GM12892 (cell line): ENCODE data around the gene TRIML2.
"Not testable (repeated sequence)": the region's sequence is repeated elsewhere in the genome, so short reads cannot be mapped to it uniquely, and the experiment has no call there.

Source experiments
- DNase-seq: peaks from one replicate; pipeline ENCODE4 v3.0.0; 2011; ENCODE audit not compliant: insufficient read length
- FAIRE-seq: peaks from 2 replicates; lab custom pipeline; 2011; peaks lifted over from hg19 to GRCh38; lab: Jason Lieb, UNC
- POLR2A ChIP-seq: IDR thresholded peaks from 2 replicates; pipeline ENCODE4 v1.6.1; 2011; ENCODE audit warnings: low read depth, low read length, control low read depth
- POLR2AphosphoS5 ChIP-seq: IDR thresholded peaks from 2 replicates; pipeline ENCODE4 v1.6.1; 2011; ENCODE audit warnings: low read depth, low read length, control low read depth
- TAF1 ChIP-seq: IDR thresholded peaks from 2 replicates; pipeline ENCODE4 v1.6.1; 2011; ENCODE audit warnings: low read depth, mild to moderate bottlenecking, control low read depth, low read length, borderline replicate concordance

TRIML2 gene

DNA sequence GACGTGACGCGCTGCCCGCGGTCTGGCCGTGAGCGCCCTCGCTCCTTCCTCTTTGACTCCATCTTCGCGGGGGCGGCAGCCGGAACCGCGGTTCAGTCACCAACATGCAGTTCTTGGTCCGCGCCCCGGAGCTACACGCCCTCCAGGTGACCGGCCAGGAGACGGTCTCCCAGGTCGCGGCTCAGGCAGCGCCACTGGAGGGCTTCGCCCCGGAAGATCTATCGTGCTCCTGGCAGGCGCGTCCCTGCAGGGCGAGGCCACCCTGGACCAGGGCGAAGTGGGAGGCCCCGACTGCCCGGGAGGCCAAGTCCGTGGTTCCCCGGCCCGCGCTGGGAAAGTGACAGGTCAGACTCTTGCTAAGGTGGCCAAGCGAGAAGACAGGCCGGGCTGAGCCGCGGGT, 2.9 kb downstream of the TRIML2 start:
- TF ChIP-seq POLR2AphosphoS5 (no peak), POLR2A (no peak), TAF1 (no peak)
- DNase-seq, result no peak
- no peak for FAIRE-seq

DNA sequence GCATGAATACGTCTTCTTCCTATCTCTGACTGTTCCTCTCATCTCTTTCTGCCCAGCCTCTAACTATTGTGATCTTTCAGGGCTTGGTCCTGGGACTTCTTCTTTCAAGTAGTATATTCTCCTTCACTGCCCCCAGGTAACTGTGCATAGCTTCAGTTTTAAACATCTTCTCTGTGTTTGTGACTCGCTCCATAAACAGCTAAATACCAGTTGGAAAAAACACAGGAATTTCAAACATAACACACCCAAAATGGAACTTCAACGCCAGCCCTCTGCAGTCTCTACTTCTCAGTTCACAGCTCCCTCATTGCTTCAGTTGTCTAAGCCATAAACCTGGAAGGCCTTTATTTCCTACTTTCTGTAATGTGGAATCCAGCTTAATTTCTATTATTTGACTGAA, 16.6 kb downstream of the TRIML2 start:
- TF ChIP-seq TAF1, result no peak
- no peak for DNase-seq
- no peak for FAIRE-seq

DNA sequence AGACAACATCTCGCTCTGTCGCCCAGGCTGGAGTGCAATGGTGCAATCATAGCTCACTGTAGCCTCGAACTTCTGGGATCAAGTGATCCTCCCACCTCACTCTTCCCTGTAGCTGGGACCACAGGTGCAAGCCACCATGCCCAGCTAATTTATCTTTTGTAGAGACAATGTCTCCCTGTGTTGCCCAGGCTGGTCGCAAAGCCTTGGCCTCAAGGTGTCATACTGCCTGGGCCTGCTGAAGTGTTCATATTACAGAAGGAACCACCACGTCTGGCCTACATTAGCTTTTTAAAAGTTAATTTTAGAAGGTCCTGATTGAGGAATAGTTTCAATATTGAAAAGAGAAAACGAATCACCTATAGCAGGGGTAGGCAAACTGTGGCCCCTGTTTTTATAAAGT, 22.5 kb downstream of the TRIML2 start:
- TF ChIP-seq POLR2AphosphoS5 (no peak), POLR2A (no peak), TAF1 (no peak)
- DNase-seq (no peak), FAIRE-seq (no peak)

DNA sequence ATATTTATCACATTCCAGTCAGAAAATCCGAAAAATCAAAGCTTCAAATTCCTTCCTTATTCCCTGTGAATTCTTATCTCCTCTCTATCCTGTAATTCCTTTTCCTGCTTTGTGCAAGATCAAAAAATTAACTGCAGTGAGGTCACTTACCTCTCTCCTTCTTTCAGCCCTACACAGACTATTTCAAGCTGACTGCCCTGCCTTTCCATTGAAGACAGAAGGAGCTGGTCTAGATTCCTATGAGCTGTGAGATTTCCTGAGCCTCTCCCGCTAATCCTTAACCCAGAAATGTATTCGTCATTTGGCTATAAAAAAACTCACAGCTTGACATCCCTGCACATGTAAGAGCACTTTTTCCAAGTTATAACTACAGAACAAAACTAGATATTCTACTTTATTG, 26.6 kb downstream of the TRIML2 start:
- DNase-seq, result no peak
- no peak for FAIRE-seq
- TF ChIP-seq POLR2A (no peak), POLR2AphosphoS5 (no peak), TAF1 (no peak)

DNA sequence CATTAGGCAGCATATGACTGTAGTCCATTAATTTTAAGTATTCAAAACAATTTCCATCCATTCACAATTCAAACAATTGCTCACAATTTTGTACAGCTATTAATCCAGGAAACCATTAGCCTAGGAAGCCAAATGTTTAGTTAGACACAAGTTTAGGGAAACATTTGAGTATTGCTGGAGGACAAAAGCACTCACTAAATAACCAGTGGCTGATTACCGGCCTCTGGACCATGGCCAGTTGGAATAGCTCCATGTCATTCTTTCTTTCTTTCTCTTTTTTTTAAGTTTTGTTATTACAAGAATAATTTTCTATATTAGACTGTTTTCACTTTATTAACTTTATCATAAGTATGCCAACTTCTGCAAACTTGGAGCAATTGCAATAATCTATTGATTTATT, 31.3 kb downstream of the TRIML2 start:
- TF ChIP-seq TAF1 (no peak), POLR2AphosphoS5 (no peak), POLR2A (no peak)
- DNase-seq (no peak), FAIRE-seq (no peak)

DNA sequence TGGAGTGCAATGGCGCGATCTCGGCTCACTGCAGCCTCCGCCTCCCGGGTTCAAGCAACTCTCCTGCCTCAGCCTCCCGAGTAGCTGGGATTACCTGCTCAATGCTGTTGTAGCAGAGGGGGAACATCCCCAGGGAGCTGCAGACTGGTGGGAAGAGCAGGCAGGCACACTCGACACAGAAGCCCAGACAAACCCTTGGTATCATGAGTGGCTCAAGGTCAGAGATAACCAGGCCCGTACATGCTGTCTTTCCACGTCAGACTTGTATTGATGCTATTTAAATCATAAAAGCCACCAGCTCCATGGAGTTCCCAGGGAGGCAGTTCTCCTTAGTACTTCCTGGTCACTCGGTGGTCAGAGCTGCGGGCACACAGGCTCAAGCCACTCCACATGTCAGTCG, 33.2 kb downstream of the TRIML2 start:
- TF ChIP-seq TAF1 (no peak), POLR2A (no peak), POLR2AphosphoS5 (no peak)
- FAIRE-seq (no peak), DNase-seq (no peak)

DNA sequence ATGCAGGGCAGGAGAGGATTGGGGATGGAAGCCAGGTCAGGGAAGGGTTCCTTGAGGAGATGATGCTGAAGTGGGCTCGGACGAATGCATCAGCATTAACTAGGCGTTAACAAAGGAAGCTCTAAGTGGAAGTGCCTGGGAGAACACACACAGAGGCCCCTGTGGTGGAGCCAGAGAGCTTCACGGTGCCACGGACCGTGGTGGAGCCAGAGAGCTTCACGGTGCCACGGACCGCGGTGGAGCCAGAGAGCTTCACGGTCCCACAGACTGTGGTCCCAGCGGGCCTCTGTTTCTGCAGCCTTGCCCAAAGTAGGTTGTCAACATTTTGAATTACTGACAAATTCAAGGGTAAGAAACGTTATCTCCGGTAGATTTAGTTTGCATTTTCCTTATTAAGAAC, 48.3 kb downstream of the TRIML2 start:
- TF ChIP-seq POLR2A (no peak), POLR2AphosphoS5 (no peak), TAF1 (no peak)
- DNase-seq (no peak), FAIRE-seq (no peak)

DNA sequence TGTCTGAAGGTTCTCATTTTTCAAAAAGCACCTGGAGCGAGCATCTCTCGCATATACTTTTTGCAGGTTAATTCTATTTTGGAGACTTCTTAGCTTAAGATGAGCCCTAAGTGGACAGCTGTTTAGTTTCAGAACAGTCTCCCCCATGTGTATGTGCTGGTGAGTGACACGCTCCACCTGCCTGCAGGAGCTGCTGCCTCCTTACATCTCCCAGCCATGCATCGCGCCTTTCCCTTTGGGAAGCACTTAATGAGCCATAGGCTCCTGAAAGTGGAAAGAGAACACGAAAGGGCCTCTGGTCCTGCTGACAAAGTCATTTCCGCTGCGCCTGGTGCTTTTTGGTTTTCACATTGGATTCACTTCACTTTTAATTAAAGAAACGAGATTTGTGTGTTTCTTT, 56.1 kb downstream of the TRIML2 start:
- no peak for DNase-seq
- TF ChIP-seq TAF1 (no peak), POLR2A (no peak), POLR2AphosphoS5 (no peak)
- no peak for FAIRE-seq

DNA sequence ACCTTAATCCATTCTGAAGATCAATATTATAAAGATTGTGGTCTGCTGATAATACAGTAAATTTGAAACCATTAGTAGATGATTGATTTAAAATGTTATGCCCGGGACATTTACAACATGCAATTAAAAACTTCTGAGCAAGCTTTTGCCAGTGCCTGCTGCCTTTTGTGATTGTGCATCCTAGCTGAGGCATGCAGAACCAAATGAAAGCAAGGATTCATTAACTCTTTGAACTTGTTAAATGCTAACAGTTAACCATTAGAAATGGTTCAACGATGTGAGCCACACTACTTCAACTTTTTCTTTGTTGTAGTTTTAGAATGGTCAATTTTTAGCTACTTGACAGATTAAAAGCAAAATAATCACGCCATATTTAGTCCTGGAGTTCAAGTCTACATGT, 62.7 kb downstream of the TRIML2 start:
- DNase-seq (no peak), FAIRE-seq (no peak)
- TF ChIP-seq POLR2AphosphoS5, result no peak
- no peak for TF ChIP-seq TAF1
- no peak for TF ChIP-seq POLR2A

DNA sequence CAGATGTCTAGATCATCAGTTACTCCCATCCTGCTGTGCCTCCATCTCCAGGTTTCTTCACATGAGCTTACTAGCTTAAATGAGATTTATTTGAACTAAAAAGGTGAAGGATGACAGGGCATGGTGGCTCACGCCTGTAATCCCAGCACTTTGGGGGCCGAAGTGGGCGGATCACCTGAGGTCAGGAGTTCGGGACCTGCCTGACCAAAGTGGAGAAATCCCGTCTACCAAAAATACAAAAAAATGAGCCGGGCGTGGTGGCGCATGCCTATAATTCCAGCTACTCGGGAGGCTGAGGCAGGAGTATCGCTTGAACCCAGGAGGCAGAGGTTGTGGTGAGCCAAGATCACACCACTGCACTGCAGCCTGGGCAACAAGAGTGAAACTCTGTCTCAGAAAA, 63.9 kb downstream of the TRIML2 start:
- not testable (repeated sequence) for DNase-seq, FAIRE-seq

DNA sequence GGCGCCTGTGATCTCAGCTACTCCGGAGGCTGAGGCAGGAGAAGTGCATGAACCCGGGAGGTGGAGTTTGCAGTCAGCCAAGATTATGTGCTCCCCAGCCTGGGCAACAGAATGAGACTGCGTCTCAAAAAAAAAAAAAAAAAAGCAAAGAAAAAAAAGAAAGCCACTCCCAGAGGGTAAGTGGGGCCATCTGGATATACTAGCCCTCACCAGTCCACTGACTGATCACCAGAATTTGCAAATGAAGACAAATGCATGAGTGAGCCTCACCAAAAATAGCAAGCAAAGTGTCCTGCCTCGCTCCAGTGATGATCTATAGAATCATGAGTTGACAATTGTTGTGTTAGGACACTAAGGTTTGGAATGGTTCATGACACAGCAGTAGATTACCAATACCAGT, 66.2 kb downstream of the TRIML2 start:
- no peak for TF ChIP-seq TAF1
- TF ChIP-seq POLR2AphosphoS5, result no peak
- no peak for TF ChIP-seq POLR2A
- FAIRE-seq (no peak), DNase-seq (no peak)

DNA sequence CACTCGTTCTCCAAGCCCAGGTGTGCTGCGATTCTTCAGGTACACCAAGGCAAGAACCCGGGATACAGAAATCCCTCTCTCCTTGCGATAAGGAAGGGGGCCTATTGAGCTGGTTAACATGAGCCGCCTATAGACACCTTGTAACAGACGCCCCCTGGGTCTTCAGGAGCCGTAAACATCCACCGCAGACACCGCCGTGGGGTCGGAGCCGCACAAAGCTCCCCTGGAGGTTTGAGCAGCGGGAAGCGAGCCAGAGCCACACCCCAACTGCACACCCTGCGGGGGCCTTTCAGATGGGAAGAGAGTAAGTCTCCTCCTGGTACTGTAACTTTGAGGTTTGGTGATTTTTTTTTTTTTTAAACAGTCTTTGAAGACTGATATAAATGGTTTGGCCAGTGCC, 67.2 kb downstream of the TRIML2 start:
- DNase-seq (no peak), FAIRE-seq (no peak)
- no peak for TF ChIP-seq POLR2AphosphoS5
- TF ChIP-seq TAF1, result no peak
- TF ChIP-seq POLR2A, result no peak

DNA sequence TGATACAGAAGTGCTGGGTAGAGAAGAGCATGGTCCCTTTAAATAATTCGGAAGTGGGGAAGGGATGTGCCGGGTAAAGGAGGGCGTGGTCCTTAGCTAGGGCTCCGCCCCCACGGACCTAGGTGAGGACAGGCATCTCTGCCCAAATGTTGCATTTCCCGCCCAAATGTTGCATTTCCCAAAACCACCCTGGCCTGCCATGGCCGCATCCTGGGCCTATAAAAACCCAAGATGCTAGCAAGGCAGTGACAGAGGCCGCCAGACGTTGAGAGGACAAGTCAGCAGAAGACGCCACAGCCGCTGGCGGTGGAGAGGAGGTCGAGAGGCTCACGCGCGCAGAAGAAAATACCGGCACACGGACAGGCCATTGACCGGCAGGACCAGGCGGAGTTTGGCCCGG, 67.7 kb downstream of the TRIML2 start:
- no peak for FAIRE-seq
- no peak for DNase-seq
- no peak for TF ChIP-seq TAF1
